RWPE1 (cell line): ENCODE data around the gene CD79A.

ENCODE experiments used
- CTCF ChIA-PET: fragments of 350-600 bp; sonication (Branson Sonifier 250); formaldehyde crosslinking; extraction: SDS; loops from one replicate; lab custom pipeline; 2021; lab: Yijun Ruan, JAX
- POLR2A ChIA-PET: fragments of 400-600 bp; formaldehyde crosslinking; extraction: SDS; loops from one replicate; lab custom pipeline; 2020; ENCODE audit warnings: antibody characterized with exemption; ENCODE audit not compliant: low non-redundant PET; lab: Yijun Ruan, JAX
- DNase-seq: peaks from one replicate; pipeline ENCODE4 v3.0.0; 2012; ENCODE audit warnings: low spot score
- H3K27ac ChIP-seq: fragments of 450-650 bp; 2 replicates; pipeline ENCODE4 v1.5.1; 2017
- TF ChIP-seq, protein P1 (sequence below): fragments of 450-650 bp; conservative IDR thresholded peaks from 2 replicates; pipeline ENCODE4 v1.5.1; 2017; ENCODE audit warnings: low read depth, mild to moderate bottlenecking

CD79A gene

GRCh38 chr19:41853344-41853743, 23.7 kb upstream of the CD79A start:
- no peak for DNase-seq
- ChIA-PET CTCF (no interaction called here), POLR2A (interaction anchor here (0.6 kb wide), 1 partner anchor 1078 kb away, joined by 3 read pairs; the partner anchor contains the start of gene MIA)
- TF ChIP-seq, protein P1, sequence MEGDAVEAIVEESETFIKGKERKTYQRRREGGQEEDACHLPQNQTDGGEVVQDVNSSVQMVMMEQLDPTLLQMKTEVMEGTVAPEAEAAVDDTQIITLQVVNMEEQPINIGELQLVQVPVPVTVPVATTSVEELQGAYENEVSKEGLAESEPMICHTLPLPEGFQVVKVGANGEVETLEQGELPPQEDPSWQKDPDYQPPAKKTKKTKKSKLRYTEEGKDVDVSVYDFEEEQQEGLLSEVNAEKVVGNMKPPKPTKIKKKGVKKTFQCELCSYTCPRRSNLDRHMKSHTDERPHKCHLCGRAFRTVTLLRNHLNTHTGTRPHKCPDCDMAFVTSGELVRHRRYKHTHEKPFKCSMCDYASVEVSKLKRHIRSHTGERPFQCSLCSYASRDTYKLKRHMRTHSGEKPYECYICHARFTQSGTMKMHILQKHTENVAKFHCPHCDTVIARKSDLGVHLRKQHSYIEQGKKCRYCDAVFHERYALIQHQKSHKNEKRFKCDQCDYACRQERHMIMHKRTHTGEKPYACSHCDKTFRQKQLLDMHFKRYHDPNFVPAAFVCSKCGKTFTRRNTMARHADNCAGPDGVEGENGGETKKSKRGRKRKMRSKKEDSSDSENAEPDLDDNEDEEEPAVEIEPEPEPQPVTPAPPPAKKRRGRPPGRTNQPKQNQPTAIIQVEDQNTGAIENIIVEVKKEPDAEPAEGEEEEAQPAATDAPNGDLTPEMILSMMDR, result no peak
- no peak overlapping the region for H3K27ac ChIP-seq

GRCh38 chr19:41853768-41854167, 23.3 kb upstream of the CD79A start:
- CTCF ChIA-PET, result no interaction called here
- no peak overlapping the region for H3K27ac ChIP-seq
- DNase-seq, result no peak
- TF ChIP-seq, protein P1, result no peak
- POLR2A ChIA-PET, result no interaction called here

DNA sequence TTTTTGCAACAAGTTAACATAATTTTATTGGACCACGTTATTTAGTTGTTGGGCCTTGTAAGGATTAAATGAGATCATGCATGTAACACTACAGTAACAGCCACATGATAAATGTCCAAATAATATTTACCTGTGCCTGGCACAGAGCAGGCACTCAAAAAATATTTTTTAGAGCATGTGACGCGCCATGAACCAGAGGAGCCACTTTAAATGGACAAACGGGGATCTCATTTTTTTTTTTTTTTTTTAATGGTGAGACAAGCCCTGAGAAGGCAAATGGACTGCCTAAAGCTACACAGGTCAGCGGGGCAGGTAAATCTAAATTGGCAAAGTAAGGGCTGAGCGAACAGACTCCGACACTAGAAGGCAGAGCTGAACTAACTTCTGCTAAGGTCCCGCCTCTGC, 17.9 kb upstream of the CD79A start:
- CTCF ChIA-PET, result interaction anchor here (0.9 to 1.3 kb wide), 3 partner anchors 14 to 98 kb away, joined by 3 to 4 read pairs (median 3); partner anchors contain the start of genes DMRTC2 and LYPD4
- peak overlapping the region; percentile 91 for H3K27ac ChIP-seq
- TF ChIP-seq, protein P1, result no peak
- POLR2A ChIA-PET, result interaction anchor here (0.7 to 1.2 kb wide), 2 partner anchors 100 to 170 kb away, joined by 3 to 5 read pairs; partner anchors contain the start of gene RABAC1
- DNase-seq, result no peak

GRCh38 chr19:41859618-41860418, 17.3 kb upstream of the CD79A start, which contains the start of gene RPS19:
Gene RPS19 (plus strand): TSS chr19:41860255. CDS start chr19:41860775, 520 bp downstream.
- peak within 1 kb of the TSS; percentile 91 for H3K27ac ChIP-seq
- POLR2A ChIA-PET, result interaction anchor here (0.7 to 1.4 kb wide), 4 partner anchors 13 to 171 kb away, joined by 3 to 5 read pairs (median 4); partner anchors contain the start of gene RABAC1
- TF ChIP-seq, protein P1, result peak; percentile 65
- peak; percentile 98 for DNase-seq
- CTCF ChIA-PET, result interaction anchor here (0.6 to 1.3 kb wide), 5 partner anchors 8 to 97 kb away, joined by 3 to 4 read pairs (median 3); partner anchors contain the start of genes DMRTC2 and LYPD4

DNA sequence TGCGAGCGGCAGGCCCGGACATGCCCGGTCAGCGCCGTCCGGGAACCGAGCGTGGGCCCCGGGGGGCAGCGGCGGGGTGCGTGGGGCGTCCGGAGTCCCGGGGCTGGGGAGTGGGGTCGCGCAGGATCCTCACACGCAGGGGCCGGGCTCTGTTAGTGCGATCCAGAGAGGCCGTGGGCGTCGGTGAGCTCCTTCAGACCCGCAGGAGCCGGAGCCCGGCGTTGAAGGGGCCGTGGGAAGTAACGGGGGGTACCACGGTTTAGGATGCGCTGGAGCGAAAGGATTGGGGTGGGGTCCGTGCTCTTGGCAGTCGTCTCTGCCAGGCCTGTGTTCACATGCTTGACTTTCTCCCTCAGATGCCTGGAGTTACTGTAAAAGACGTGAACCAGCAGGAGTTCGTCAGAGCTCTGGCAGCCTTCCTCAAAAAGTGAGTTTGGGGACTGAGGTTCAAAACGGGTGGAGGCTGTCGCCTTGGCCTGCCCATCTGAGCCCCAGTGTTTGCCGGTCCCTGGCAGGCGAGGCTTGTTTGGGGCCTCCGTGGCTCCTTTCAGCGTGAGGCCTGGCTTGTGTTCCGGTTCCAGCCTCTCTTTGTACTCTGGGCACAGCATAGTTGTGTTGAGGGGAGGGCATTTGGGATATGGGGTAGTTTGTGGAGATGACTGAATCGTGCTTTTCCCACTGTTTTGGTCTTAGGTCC, 16.5 kb upstream of the CD79A start:
- peak overlapping the region; percentile 91 for H3K27ac ChIP-seq
- TF ChIP-seq, protein P1, result no peak
- POLR2A ChIA-PET, result interaction anchor here (0.8 to 1.4 kb wide), 2 partner anchors 12 to 22 kb away, joined by 4 to 5 read pairs; no protein-coding TSS in a partner anchor
- no peak for DNase-seq
- CTCF ChIA-PET, result interaction anchor here (0.7 kb wide), 1 partner anchor 23 kb away, joined by 3 read pairs; no protein-coding TSS in a partner anchor
